22Rv1 (cell line): ENCODE data around the gene TRIM32.

Experiments
- ZFX ChIP-seq: fragments of 450-650 bp; IDR thresholded peaks from 2 replicates; pipeline ENCODE4 v1.6.1; 2017; ENCODE audit warnings: antibody characterized with exemption, borderline replicate concordance
- TF ChIP-seq, protein P1 (sequence below): fragments of 450-650 bp; IDR thresholded peaks from 2 replicates; pipeline ENCODE4 v1.5.1; 2017; ENCODE audit warnings: mild to moderate bottlenecking

DNA sequence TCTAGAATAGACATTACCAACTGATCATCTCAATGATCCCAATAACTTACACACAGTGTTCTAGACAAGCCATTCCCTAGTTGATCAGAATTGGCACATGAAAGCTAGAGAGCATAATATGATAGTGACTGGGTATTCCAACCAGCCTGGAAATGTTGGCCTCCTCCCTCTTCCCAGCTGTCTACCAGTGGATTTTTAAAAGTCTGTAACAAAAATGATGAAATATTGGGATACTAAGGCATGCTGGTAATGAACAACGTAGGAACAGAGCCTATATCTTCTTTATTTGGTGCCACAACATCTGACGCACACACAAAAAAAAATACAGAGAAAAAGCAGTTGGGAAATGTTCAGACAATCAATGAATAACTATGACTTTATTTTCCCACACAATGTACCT is 34.8 kb downstream of the TRIM32 start:
- TF ChIP-seq, protein P1, sequence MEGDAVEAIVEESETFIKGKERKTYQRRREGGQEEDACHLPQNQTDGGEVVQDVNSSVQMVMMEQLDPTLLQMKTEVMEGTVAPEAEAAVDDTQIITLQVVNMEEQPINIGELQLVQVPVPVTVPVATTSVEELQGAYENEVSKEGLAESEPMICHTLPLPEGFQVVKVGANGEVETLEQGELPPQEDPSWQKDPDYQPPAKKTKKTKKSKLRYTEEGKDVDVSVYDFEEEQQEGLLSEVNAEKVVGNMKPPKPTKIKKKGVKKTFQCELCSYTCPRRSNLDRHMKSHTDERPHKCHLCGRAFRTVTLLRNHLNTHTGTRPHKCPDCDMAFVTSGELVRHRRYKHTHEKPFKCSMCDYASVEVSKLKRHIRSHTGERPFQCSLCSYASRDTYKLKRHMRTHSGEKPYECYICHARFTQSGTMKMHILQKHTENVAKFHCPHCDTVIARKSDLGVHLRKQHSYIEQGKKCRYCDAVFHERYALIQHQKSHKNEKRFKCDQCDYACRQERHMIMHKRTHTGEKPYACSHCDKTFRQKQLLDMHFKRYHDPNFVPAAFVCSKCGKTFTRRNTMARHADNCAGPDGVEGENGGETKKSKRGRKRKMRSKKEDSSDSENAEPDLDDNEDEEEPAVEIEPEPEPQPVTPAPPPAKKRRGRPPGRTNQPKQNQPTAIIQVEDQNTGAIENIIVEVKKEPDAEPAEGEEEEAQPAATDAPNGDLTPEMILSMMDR, result no peak
- TF ChIP-seq ZFX, result no peak
